Measurements from ENCODE around the gene SDK1. TPM values are rescaled to one million over a fixed set of nuclear protein-coding genes. Genes with fewer than 3 reads are reported as not detected.

The SDK1 gene
- total RNA-seq, 1 experiment from 2014 or later = 20.0 TPM

- DNase-seq = no peak
- no peaks in the 10 kb centered on the region for H3K36me3 Mint-ChIP-seq (ENCODE audit: insufficient read depth, unreplicated experiment)
- H3K9me3 Mint-ChIP-seq (ENCODE audit: low read depth, unreplicated experiment) = no peaks in the 10 kb centered on the region
- intact Hi-C loops (cut with micrococcal nuclease; ENCODE audit: unreplicated experiment) = no loop called here
- no peaks in the 10 kb centered on the region for H3K27me3 Mint-ChIP-seq (ENCODE audit: unreplicated experiment)
- H3K4me1 Mint-ChIP-seq (ENCODE audit: low read depth, unreplicated experiment) = peaks cover 20% of the 10 kb centered on the region
- TF ChIP-seq CTCF (IDR thresholded peaks at IDR 0.05; ENCODE audit: unreplicated experiment) = no peak
- H3K27ac Mint-ChIP-seq (ENCODE audit: unreplicated experiment) = no peak overlapping the region
- H3K4me3 Mint-ChIP-seq (ENCODE audit: low read depth, unreplicated experiment) = no peak overlapping the region
- CTCF ChIA-PET = no interaction called here
- no TSS peak for BruUV-seq (replicated peaks)
Observed at GRCh38 chr7:4156190-4156589, 855.1 kb downstream of the SDK1 start.

GRCh38 chr7:4157651-4158050 lies 856.6 kb downstream of the SDK1 start:
- H3K9me3 Mint-ChIP-seq (ENCODE audit: low read depth, unreplicated experiment) = no peaks in the 10 kb centered on the region
- H3K27me3 Mint-ChIP-seq (ENCODE audit: unreplicated experiment) = no peaks in the 10 kb centered on the region
- H3K27ac Mint-ChIP-seq (ENCODE audit: unreplicated experiment) = no peak overlapping the region
- no TSS peak for BruUV-seq (replicated peaks)
- DNase-seq = no peak
- H3K4me1 Mint-ChIP-seq (ENCODE audit: low read depth, unreplicated experiment) = peaks cover 20% of the 10 kb centered on the region
- no peak for TF ChIP-seq CTCF (IDR thresholded peaks at IDR 0.05; ENCODE audit: unreplicated experiment)
- H3K4me3 Mint-ChIP-seq (ENCODE audit: low read depth, unreplicated experiment) = no peak overlapping the region
- CTCF ChIA-PET = no interaction called here
- H3K36me3 Mint-ChIP-seq (ENCODE audit: insufficient read depth, unreplicated experiment) = no peaks in the 10 kb centered on the region
- intact Hi-C loops (cut with micrococcal nuclease; ENCODE audit: unreplicated experiment) = no loop called here

GRCh38 chr7:4158441-4159153 lies 857.5 kb downstream of the SDK1 start:
- DNase-seq = no peak
- no peaks in the 10 kb centered on the region for H3K9me3 Mint-ChIP-seq (ENCODE audit: low read depth, unreplicated experiment)
- intact Hi-C loops (cut with micrococcal nuclease; ENCODE audit: unreplicated experiment) = no loop called here
- CTCF ChIA-PET = interaction anchor here (0.6 to 2.5 kb wide), 4 partner anchors 11 to 292 kb away, joined by 3 to 12 read pairs (median 7); no protein-coding TSS in a partner anchor
- H3K4me3 Mint-ChIP-seq (ENCODE audit: low read depth, unreplicated experiment) = no peak overlapping the region
- peaks cover 20% of the 10 kb centered on the region for H3K4me1 Mint-ChIP-seq (ENCODE audit: low read depth, unreplicated experiment)
- H3K36me3 Mint-ChIP-seq (ENCODE audit: insufficient read depth, unreplicated experiment) = no peaks in the 10 kb centered on the region
- H3K27ac Mint-ChIP-seq (ENCODE audit: unreplicated experiment) = peak overlapping the region; percentile 5
- no peak for TF ChIP-seq CTCF (IDR thresholded peaks at IDR 0.05; ENCODE audit: unreplicated experiment)
- H3K27me3 Mint-ChIP-seq (ENCODE audit: unreplicated experiment) = no peaks in the 10 kb centered on the region
- BruUV-seq (replicated peaks) = no TSS peak

DNA sequence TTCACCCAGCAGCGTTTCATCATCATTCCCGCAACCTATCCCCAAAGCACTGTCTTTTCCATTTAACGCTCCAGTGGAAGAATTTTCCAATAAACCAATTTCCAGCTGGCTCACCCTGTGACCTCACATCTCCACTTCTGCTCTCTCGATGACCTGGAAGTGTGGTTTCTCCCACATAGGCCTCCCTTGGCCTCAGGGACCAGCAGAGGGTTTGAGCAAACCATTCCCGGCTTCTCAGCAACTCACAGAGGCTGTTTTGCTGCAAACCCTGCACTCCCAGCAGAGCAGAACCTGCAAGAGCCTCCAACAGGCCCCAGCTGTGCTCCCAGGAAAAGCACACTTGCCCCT lies 858.1 kb downstream of the SDK1 start:
- H3K4me1 Mint-ChIP-seq (ENCODE audit: low read depth, unreplicated experiment) = peaks cover 20% of the 10 kb centered on the region
- no peak for TF ChIP-seq CTCF (IDR thresholded peaks at IDR 0.05; ENCODE audit: unreplicated experiment)
- no peaks in the 10 kb centered on the region for H3K9me3 Mint-ChIP-seq (ENCODE audit: low read depth, unreplicated experiment)
- H3K36me3 Mint-ChIP-seq (ENCODE audit: insufficient read depth, unreplicated experiment) = no peaks in the 10 kb centered on the region
- H3K27me3 Mint-ChIP-seq (ENCODE audit: unreplicated experiment) = no peaks in the 10 kb centered on the region
- DNase-seq = no peak
- CTCF ChIA-PET = interaction anchor here (0.5 to 2.5 kb wide), 5 partner anchors 10 to 502 kb away, joined by 3 to 12 read pairs (median 4); no protein-coding TSS in a partner anchor
- intact Hi-C loops (cut with micrococcal nuclease; ENCODE audit: unreplicated experiment) = no loop called here
- no peak overlapping the region for H3K4me3 Mint-ChIP-seq (ENCODE audit: low read depth, unreplicated experiment)
- H3K27ac Mint-ChIP-seq (ENCODE audit: unreplicated experiment) = peak overlapping the region; percentile 5
- BruUV-seq (replicated peaks) = no TSS peak
